Epithelial cell of proximal tubule (primary cell): ENCODE data around the gene RGS7. TPM values are rescaled to one million over a fixed set of nuclear protein-coding genes. Genes with fewer than 3 reads are reported as not detected.

Source experiments
- DNase-seq: peaks from one replicate; pipeline ENCODE4 v3.0.0-alpha.2; 2011; ENCODE audit warnings: low read depth
- H3K4me3 ChIP-seq: 2 replicates; pipeline ENCODE4 v1.5.1; 2011; ENCODE audit warnings: low read depth, mild to moderate bottlenecking, low read length
- CTCF ChIP-seq: conservative IDR thresholded peaks from 2 replicates; pipeline ENCODE4 v1.5.1; 2012; ENCODE audit warnings: low read depth, mild to moderate bottlenecking, low read length
- total RNA-seq: library from RNA; depleted of rRNA; stranded (reverse); fragments of >200 nt; gene quantifications from 2 replicates; pipeline ENCODE4 v1.2.3, GENCODE V29; 2015

Gene RGS7
- total RNA-seq, 1 donor from 2014 or later: 0.06 TPM

- DNase-seq: no peak
- TF ChIP-seq CTCF: no peak
- no peak overlapping the region for H3K4me3 ChIP-seq
These were observed 525.8 kb downstream of the RGS7 start for GRCh38 chr1:240831191-240831631.

GRCh38 chr1:240829487-240829886, 527.5 kb downstream of the RGS7 start:
- TF ChIP-seq CTCF: no peak
- no peak for DNase-seq
- H3K4me3 ChIP-seq: no peak overlapping the region

GRCh38 chr1:240827786-240828185, 529.2 kb downstream of the RGS7 start:
- no peak for DNase-seq
- H3K4me3 ChIP-seq: no peak overlapping the region
- no peak for TF ChIP-seq CTCF

- no peak for TF ChIP-seq CTCF
- H3K4me3 ChIP-seq: no peak overlapping the region
- DNase-seq: no peak
These were observed 532.8 kb downstream of the RGS7 start for GRCh38 chr1:240824238-240824637.

- DNase-seq: no peak
- no peak for TF ChIP-seq CTCF
- H3K4me3 ChIP-seq: no peak overlapping the region
These were observed 533.6 kb downstream of the RGS7 start for GRCh38 chr1:240823357-240823756.

- TF ChIP-seq CTCF: no peak
- no peak overlapping the region for H3K4me3 ChIP-seq
- no peak for DNase-seq
These were observed 535.1 kb downstream of the RGS7 start for GRCh38 chr1:240821925-240822324.

- DNase-seq: no peak
- no peak for TF ChIP-seq CTCF
- H3K4me3 ChIP-seq: no peak overlapping the region
These were observed 536.2 kb downstream of the RGS7 start for GRCh38 chr1:240820816-240821215.
